GM12878 (cell line): ENCODE data around the gene PTPRD. TPM values are rescaled to one million over a fixed set of nuclear protein-coding genes. Genes with fewer than 3 reads are reported as not detected.

Experiments
- ATAC-seq: fragments of 200-7000 bp; cut with Tn5 transposase; 3 replicates; pipeline ENCODE4 v1.9.1; 2020; ENCODE audit warnings: mild to moderate bottlenecking, moderate library complexity
- BruUV-seq: library from RNA; stranded (reverse); fragments of 400-500 nt; replicated peaks from 2 replicates; lab custom pipeline; 2021; lab: Mats Ljungman, UMichigan
- CTCF ChIA-PET: fragments of 300-600 bp; sonication (Branson Sonifier 250); formaldehyde crosslinking; extraction: SDS; loops from one replicate; lab custom pipeline; 2021; ENCODE audit warnings: inconsistent platforms; lab: Yijun Ruan, JAX
- POLR2A ChIA-PET: fragments of 350-600 bp; formaldehyde crosslinking; extraction: SDS; loops from one replicate; lab custom pipeline; 2021; ENCODE audit warnings: inconsistent platforms; lab: Charles Lee
- RAD21 ChIA-PET: fragments of 300-600 bp; sonication (Branson Sonifier 250); formaldehyde crosslinking; loops from one replicate; lab custom pipeline; 2023; ENCODE audit warnings: antibody characterized with exemption; ENCODE audit not compliant: unreplicated experiment; lab: Charles Lee
- SMC1A ChIA-PET: fragments of 300-600 bp; sonication (Branson Sonifier 250); formaldehyde crosslinking; loops from one replicate; lab custom pipeline; 2023; ENCODE audit not compliant: unreplicated experiment, uncharacterized antibody; lab: Charles Lee
- DNase-seq: peaks from one replicate; pipeline ENCODE4 v3.0.0-alpha.2; 2011; ENCODE audit warnings: low read depth, low spot score
- FAIRE-seq: peaks from 3 replicates; lab custom pipeline; 2011; peaks lifted over from hg19 to GRCh38; lab: Jason Lieb, UNC
- H2AFZ ChIP-seq: 2 replicates; pipeline ENCODE4 v1.6.0; 2011; ENCODE audit warnings: low read depth, low read length, control low read depth; ENCODE audit not compliant: control insufficient read depth
- H3K27ac ChIP-seq: 2 replicates; pipeline ENCODE4 v1.5.1; 2011; ENCODE audit warnings: control low read depth; ENCODE audit not compliant: control insufficient read depth, insufficient read depth
- H3K27me3 ChIP-seq, 2 experiments: replicated peaks in 1 of 2; 2 replicates each; pipeline versions ENCODE4 v1.6.0 to v1.6.1; 2011; ENCODE audit warnings: low read length in 1 of 2; ENCODE audit not compliant: control insufficient read depth in 2 of 2, insufficient read depth in 2 of 2
- H3K36me3 ChIP-seq, 2 experiments: 2 replicates each; pipeline ENCODE4 v1.5.1; 2011; ENCODE audit warnings: low read length in 1 of 2; ENCODE audit not compliant: control insufficient read depth in 2 of 2, insufficient read depth in 2 of 2
- H3K4me1 ChIP-seq: 2 replicates; pipeline ENCODE4 v1.6.1; 2011; ENCODE audit warnings: mild to moderate bottlenecking, low read length, moderate library complexity, mixed read lengths; ENCODE audit not compliant: control insufficient read depth, insufficient read depth
- H3K4me2 ChIP-seq: 2 replicates; pipeline ENCODE4 v1.6.0; 2011; ENCODE audit warnings: control low read depth; ENCODE audit not compliant: control insufficient read depth, insufficient read depth
- H3K4me3 ChIP-seq: fragments of 200-600 bp; sonication (generic); 2 replicates; pipeline ENCODE4 v1.5.1; 2016
- H3K79me2 ChIP-seq: 2 replicates; pipeline ENCODE4 v1.6.0; 2011; ENCODE audit warnings: low read length; ENCODE audit not compliant: control insufficient read depth, insufficient read depth
- H3K9ac ChIP-seq: 2 replicates; pipeline ENCODE4 v1.8.0; 2011; ENCODE audit warnings: low read length, control low read depth, mixed read lengths; ENCODE audit not compliant: control insufficient read depth, insufficient read depth
- H3K9me3 ChIP-seq: replicated peaks from 3 replicates; pipeline ENCODE4 v1.5.1; 2011; ENCODE audit warnings: mild to moderate bottlenecking, low read length; ENCODE audit not compliant: control insufficient read depth, insufficient read depth
- H4K20me1 ChIP-seq: 2 replicates; pipeline ENCODE4 v1.6.0; 2011; ENCODE audit not compliant: control insufficient read depth, insufficient read depth
- CEBPB ChIP-seq, 2 experiments: fragments of 150-350 bp in 1 of 2; IDR thresholded peaks; 2 replicates each; pipeline ENCODE4 v1.6.1; 2012 to 2014; ENCODE audit warnings: low read depth in 2 of 2, low read length in 2 of 2, borderline replicate concordance in 1 of 2, inconsistent platforms in 1 of 2
- JUNB ChIP-seq: IDR thresholded peaks from 2 replicates; pipeline ENCODE4 v1.6.1; 2016; ENCODE audit warnings: antibody characterized with exemption, mild to moderate bottlenecking
- NFYA ChIP-seq: IDR thresholded peaks from 2 replicates; pipeline ENCODE4 v1.6.1; 2011; ENCODE audit warnings: low read depth, mild to moderate bottlenecking, low read length, improper control_type of control experiment, borderline replicate concordance
- NR2C2 ChIP-seq: IDR thresholded peaks from 2 replicates; pipeline ENCODE4 v1.6.1; 2011; ENCODE audit warnings: borderline replicate concordance, low read depth; ENCODE audit not compliant: control insufficient read depth, insufficient read length
- NR2F1 ChIP-seq: fragments of 450-650 bp; conservative IDR thresholded peaks from 2 replicates; pipeline ENCODE4 v1.6.1; 2017; ENCODE audit warnings: mild to moderate bottlenecking
- PAX5 ChIP-seq: IDR thresholded peaks from 2 replicates; pipeline ENCODE4 v1.6.1; 2011; ENCODE audit warnings: low read depth, low read length, borderline replicate concordance
- REST ChIP-seq: IDR thresholded peaks from 2 replicates; pipeline ENCODE4 v1.6.1; 2012; ENCODE audit warnings: mild to moderate bottlenecking, low read depth, low read length
- SMAD1 ChIP-seq: fragments of 450-650 bp; IDR thresholded peaks from 2 replicates; pipeline ENCODE4 v1.6.1; 2018; ENCODE audit warnings: mild to moderate bottlenecking, low read depth; ENCODE audit not compliant: partially characterized antibody
- SMC3 ChIP-seq: IDR thresholded peaks from 2 replicates; pipeline ENCODE4 v1.6.1; 2011; ENCODE audit warnings: low read length, improper control_type of control experiment, borderline replicate concordance
- SP1 ChIP-seq: IDR thresholded peaks from one replicate; pipeline ENCODE4 v1.6.1; 2011; ENCODE audit warnings: low read depth, low read length
- SREBF2 ChIP-seq: IDR thresholded peaks from 2 replicates; pipeline ENCODE4 v1.6.1; 2012; ENCODE audit warnings: mild to moderate bottlenecking, low read length
- SUPT20H ChIP-seq: IDR thresholded peaks from 2 replicates; pipeline ENCODE4 v1.6.1; 2011; ENCODE audit warnings: low read depth, mild to moderate bottlenecking, low read length, moderate library complexity, borderline replicate concordance; ENCODE audit not compliant: control insufficient read depth
- ZNF687 ChIP-seq: fragments of 450-650 bp; IDR thresholded peaks from 2 replicates; pipeline ENCODE4 v1.6.1; 2017; ENCODE audit warnings: mild to moderate bottlenecking, moderate library complexity
- ZSCAN29 ChIP-seq: fragments of 450-650 bp; IDR thresholded peaks from 2 replicates; pipeline ENCODE4 v1.6.1; 2017; ENCODE audit warnings: mild to moderate bottlenecking, moderate library complexity
- WGBS: methylation state at CpG from one replicate; pipeline ENCODE4 v1.1.6; 2016; ENCODE audit warnings: low lambda C conversion rate; ENCODE audit not compliant: insufficient replicate concordance, insufficient coverage; ENCODE audit errors: missing lambda C conversion rate; 5-methylcytosine and 5-hydroxymethylcytosine counted together
- in situ Hi-C: fragments of 300-500 bp; cut with MboI; formaldehyde crosslinking; loops from 9 replicates; pipeline ENCODE4 v1.14.3; 2018; ENCODE audit warnings: mixed read lengths
- intact Hi-C: fragments of 100-400 bp; cut with micrococcal nuclease; formaldehyde crosslinking; loops from one replicate; pipeline ENCODE4 v1.14.2; 2022; ENCODE audit not compliant: unreplicated experiment
- polyA plus RNA-seq, 11 experiments: library from polyadenylated mRNA; depleted of rRNA in 4 of 11; unstranded in 6 of 11; stranded (reverse) in 5 of 11; fragments of >200 nt; fragmentation: Nextera tagmentation in 4 of 11; fragmentation: Illumina TruSeq in 1 of 11; extraction: Ambion mirVana in 4 of 11; extraction: Trizol in 1 of 11; gene quantifications; 1 replicate in 1 of 11; 2 replicates in 10 of 11; pipeline versions ENCODE4 v1.2.1 to v1.2.3, GENCODE V29; 2011 to 2016; ENCODE audit warnings: inconsistent platforms in 2 of 11, missing spikeins in 2 of 11, low read depth in 1 of 11
- total RNA-seq, 4 experiments: library from RNA; depleted of rRNA in 3 of 4; stranded (reverse); fragments of >200 nt in 3 of 4; fragmentation: Illumina TruSeq in 1 of 4; extraction: Trizol in 1 of 4; gene quantifications; 2 replicates each; pipeline versions ENCODE4 v1.2.1 to v1.2.3, GENCODE V29; 2013 to 2021
- TF ChIP-seq, protein P1 (sequence below): IDR thresholded peaks from 2 replicates; pipeline ENCODE4 v1.6.1; 2011; ENCODE audit warnings: mild to moderate bottlenecking, low read depth, low read length, moderate library complexity; ENCODE audit not compliant: insufficient replicate concordance
- TF ChIP-seq, protein P2 (sequence below): IDR thresholded peaks from 2 replicates; pipeline ENCODE4 v1.6.1; 2011; ENCODE audit warnings: low read depth, mild to moderate bottlenecking, low read length, moderate library complexity, borderline replicate concordance; ENCODE audit errors: extremely low read depth

Gene PTPRD
- total and polyA plus RNA-seq, 10 of the 15 experiments (the other 5 are each of a cell fraction or from before 2014, with no cell fraction given) = under 0.01 to 0.05 (median 0.01) TPM; not detected in 7

GRCh38 chr9:8860925-8861324 lies 1751.9 kb downstream of the PTPRD start:
- intact Hi-C loops = no loop called here
- Histone ChIP-seq H4K20me1 (no peaks in the 10 kb centered on the region), H3K27ac (no peak overlapping the region), H3K9me3 (no peaks in the 10 kb centered on the region), H3K4me1 (no peaks in the 10 kb centered on the region), H3K27me3 (peaks cover 4 to 8% of the 10 kb centered on the region in 2 experiments; a peak in 2 of 4 replicates), H2AFZ (no peak overlapping the region), H3K9ac (no peak overlapping the region), H3K4me3 (no peak overlapping the region), H3K79me2 (no peaks in the 10 kb centered on the region), H3K36me3 (no peaks in the 10 kb centered on the region), H3K4me2 (no peak overlapping the region)
- in situ Hi-C loops = loop anchor here (25.0 kb wide), 1 partner anchor 1674 kb away; no protein-coding TSS in a partner anchor
- ATAC-seq (no peak), FAIRE-seq (no peak), DNase-seq (no peak)
- RAD21 ChIA-PET = no interaction called here
- TF ChIP-seq CEBPB (IDR thresholded peaks at IDR 0.05; ENCODE audit: borderline replicate concordance in 1 of 2, low read depth in 2 of 2, low read length in 2 of 2) (no peak), PAX5 (no peak), JUNB (no peak), REST (no peak), SP1 (no peak), ZSCAN29 (no peak), NR2F1 (no peak), SUPT20H (no peak), SMC3 (no peak), SREBF2 (no peak), SMAD1 (no peak), NFYA (no peak), ZNF687 (no peak), NR2C2 (no peak)
- TF ChIP-seq, protein P1, sequence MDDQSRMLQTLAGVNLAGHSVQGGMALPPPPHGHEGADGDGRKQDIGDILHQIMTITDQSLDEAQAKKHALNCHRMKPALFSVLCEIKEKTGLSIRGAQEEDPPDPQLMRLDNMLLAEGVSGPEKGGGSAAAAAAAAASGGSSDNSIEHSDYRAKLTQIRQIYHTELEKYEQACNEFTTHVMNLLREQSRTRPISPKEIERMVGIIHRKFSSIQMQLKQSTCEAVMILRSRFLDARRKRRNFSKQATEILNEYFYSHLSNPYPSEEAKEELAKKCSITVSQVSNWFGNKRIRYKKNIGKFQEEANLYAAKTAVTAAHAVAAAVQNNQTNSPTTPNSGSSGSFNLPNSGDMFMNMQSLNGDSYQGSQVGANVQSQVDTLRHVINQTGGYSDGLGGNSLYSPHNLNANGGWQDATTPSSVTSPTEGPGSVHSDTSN = no peak
- TF ChIP-seq, protein P2, sequence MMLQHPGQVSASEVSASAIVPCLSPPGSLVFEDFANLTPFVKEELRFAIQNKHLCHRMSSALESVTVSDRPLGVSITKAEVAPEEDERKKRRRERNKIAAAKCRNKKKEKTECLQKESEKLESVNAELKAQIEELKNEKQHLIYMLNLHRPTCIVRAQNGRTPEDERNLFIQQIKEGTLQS = no peak
- SMC1A ChIA-PET = no interaction called here
- 0% methylated on average over 4 of the region's 4 CpGs for WGBS
- BruUV-seq = no TSS peak
- POLR2A ChIA-PET = interaction anchor here (0.6 kb wide), 1 partner anchor 13 kb away, joined by 4 read pairs; no protein-coding TSS in a partner anchor
- CTCF ChIA-PET = no interaction called here
